Measurements from ENCODE around the gene NR6A1. TPM values are rescaled to one million over a fixed set of nuclear protein-coding genes. Genes with fewer than 3 reads are reported as not detected.

NR6A1 gene
- total RNA-seq, 5 donors from 2014 or later (not counting 1 experiment from before 2014, with no cell fraction given): 0.19 to 0.50 (median 0.40) TPM; not detected in 1

DNA sequence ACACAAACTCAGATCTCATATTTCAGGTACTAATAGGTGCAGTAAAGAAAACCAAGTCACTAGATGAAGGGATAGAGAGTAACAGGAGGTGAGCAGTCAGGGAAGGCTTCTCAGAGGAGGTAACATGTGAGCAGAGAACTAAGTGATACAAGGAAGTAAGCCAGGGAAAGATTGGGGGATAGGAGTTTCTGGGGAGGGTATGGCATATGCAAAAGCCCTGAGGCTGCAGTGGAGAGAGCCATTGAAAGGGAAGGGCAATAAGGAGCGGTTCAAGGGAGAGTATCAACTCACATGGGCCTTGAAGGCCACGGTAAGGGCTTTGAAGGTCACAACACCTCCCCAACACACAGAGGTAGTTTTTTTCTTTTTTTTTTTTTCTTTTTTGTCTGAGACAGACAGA lies 12.7 kb upstream of the NR6A1 start:
- POLR2A ChIA-PET: no interaction called here
- Histone ChIP-seq H3K4me1 (ENCODE audit: control insufficient read depth in 1 of 2, extremely low read depth in 1 of 2, insufficient read depth in 2 of 2, low read length in 2 of 2) (no peaks in the 10 kb centered on the region), H3K9me3 (no peaks in the 10 kb centered on the region), H3K27me3 (replicated peaks in 1 of 2; ENCODE audit: control insufficient read depth in 2 of 2, extremely low read depth in 1 of 2, insufficient read depth in 2 of 2, low read length in 1 of 2) (peaks cover 0 to 9% of the 10 kb centered on the region in 2 experiments), H3K4me3 (ENCODE audit: control insufficient read depth in 1 of 2, extremely low read depth in 1 of 2, low read length in 1 of 2) (no peak overlapping the region), H3K36me3 (ENCODE audit: control insufficient read depth in 2 of 2, extremely low read depth in 1 of 2, insufficient read depth in 1 of 2, low read length in 1 of 2) (no peaks in the 10 kb centered on the region), H3K27ac (ENCODE audit: low read length) (no peak overlapping the region)
- H3K4me1 Mint-ChIP-seq: no peaks in the 10 kb centered on the region
- no peaks in the 10 kb centered on the region for H3K9me3 Mint-ChIP-seq
- H3K4me3 Mint-ChIP-seq: no peak overlapping the region
- WGBS (ENCODE audit: insufficient coverage): no CpG with 5 or more reads among the region's 2 CpGs
- no peak overlapping the region for H3K27ac Mint-ChIP-seq
- no peak for ATAC-seq (replicated peaks in 1 of 4)
- no peaks in the 10 kb centered on the region for H3K36me3 Mint-ChIP-seq
- DNase-seq: peak in 1 of 35 experiments; percentile 4
- CTCF ChIA-PET: no interaction called here
- H3K27me3 Mint-ChIP-seq: peaks cover 5 to 8% of the 10 kb centered on the region in 2 donors

DNA sequence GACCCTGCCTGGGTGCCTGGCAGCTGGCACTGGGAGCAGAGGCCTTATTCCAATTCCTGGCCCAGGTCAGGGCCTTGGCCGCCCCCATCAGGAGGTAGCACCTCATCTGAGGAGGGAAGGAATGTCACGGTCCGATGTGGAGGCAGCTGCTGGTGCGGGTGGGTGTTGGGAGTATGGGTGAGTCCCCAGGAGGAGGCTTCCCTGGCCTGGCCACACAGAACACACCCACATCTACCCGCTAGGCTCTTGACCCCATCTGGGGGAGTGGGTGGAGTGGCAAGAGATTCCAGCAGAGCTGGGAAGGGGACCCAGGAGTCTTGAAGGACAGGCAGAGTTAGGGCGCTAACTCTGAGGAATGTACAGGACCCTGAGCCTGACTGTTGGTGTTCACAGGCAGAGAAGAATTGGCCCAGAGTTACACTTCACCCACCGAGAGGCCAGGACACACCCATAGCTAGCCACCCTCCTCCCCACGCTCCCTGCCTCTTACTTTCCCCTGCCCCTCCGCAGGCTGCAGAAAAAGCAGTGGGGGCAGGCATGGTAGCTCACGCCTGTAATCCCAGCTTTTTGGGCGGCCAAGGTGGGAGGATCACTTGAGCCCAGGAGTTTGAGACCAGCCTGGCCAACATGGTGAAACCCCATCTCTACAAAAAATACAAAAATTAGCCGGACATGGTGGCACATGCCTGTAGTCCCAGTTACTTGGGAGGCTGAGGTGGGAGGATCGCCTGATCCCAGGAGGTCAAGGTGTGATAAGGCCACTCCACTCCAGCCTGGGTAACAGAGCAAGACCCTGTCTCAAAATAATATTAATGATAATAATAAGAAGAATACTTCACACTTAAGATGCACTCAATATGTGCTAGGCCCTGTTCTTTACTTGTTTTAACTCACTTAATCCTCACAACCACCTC lies 11.8 kb upstream of the NR6A1 start:
- DNase-seq (no peak), ATAC-seq (replicated peaks in 1 of 4) (no peak)
- Histone ChIP-seq H3K27ac (ENCODE audit: low read length) (no peak overlapping the region), H3K4me1 (ENCODE audit: control insufficient read depth in 1 of 2, extremely low read depth in 1 of 2, insufficient read depth in 2 of 2, low read length in 2 of 2) (no peaks in the 10 kb centered on the region), H3K9me3 (no peaks in the 10 kb centered on the region), H3K27me3 (replicated peaks in 1 of 2; ENCODE audit: control insufficient read depth in 2 of 2, extremely low read depth in 1 of 2, insufficient read depth in 2 of 2, low read length in 1 of 2) (peaks cover 0 to 10% of the 10 kb centered on the region in 2 experiments), H3K36me3 (ENCODE audit: control insufficient read depth in 2 of 2, extremely low read depth in 1 of 2, insufficient read depth in 1 of 2, low read length in 1 of 2) (no peaks in the 10 kb centered on the region), H3K4me3 (ENCODE audit: control insufficient read depth in 1 of 2, extremely low read depth in 1 of 2, low read length in 1 of 2) (no peak overlapping the region)
- Mint-ChIP-seq H3K36me3 (no peaks in the 10 kb centered on the region), H3K4me3 (no peak overlapping the region), H3K9me3 (no peaks in the 10 kb centered on the region), H3K27ac (no peak overlapping the region), H3K4me1 (no peaks in the 10 kb centered on the region), H3K27me3 (peaks cover 8 to 10% of the 10 kb centered on the region in 2 donors)
- ChIA-PET POLR2A (no interaction called here), CTCF (interaction anchor here in 1 of 2 donors (1.1 kb wide), 1 partner anchor 55 kb away, joined by 3 read pairs; no protein-coding TSS in a partner anchor)
- WGBS (ENCODE audit: insufficient coverage): 87% methylated on average over 3 of the region's 13 CpGs

- Mint-ChIP-seq H3K36me3 (no peaks in the 10 kb centered on the region), H3K27me3 (peaks cover 8 to 12% of the 10 kb centered on the region in 2 donors), H3K4me1 (peaks cover 0 to 2% (median 0%) of the 10 kb centered on the region in 3 donors), H3K27ac (no peak overlapping the region), H3K9me3 (no peaks in the 10 kb centered on the region), H3K4me3 (no peak overlapping the region)
- H3K36me3 ChIP-seq (ENCODE audit: control insufficient read depth in 2 of 2, extremely low read depth in 1 of 2, insufficient read depth in 1 of 2, low read length in 1 of 2): no peaks in the 10 kb centered on the region
- no peak overlapping the region for H3K27ac ChIP-seq (ENCODE audit: low read length)
- CTCF ChIA-PET: interaction anchor here in 1 of 2 donors (1.1 kb wide), 1 partner anchor 56 kb away, joined by 3 read pairs; no protein-coding TSS in a partner anchor
- 96% methylated on average over 3 of the region's 3 CpGs for WGBS (ENCODE audit: insufficient coverage)
- no peak for ATAC-seq (replicated peaks in 1 of 4)
- H3K4me1 ChIP-seq (ENCODE audit: control insufficient read depth in 1 of 2, extremely low read depth in 1 of 2, insufficient read depth in 2 of 2, low read length in 2 of 2): peaks cover 0 to 4% of the 10 kb centered on the region in 2 experiments
- no peaks in the 10 kb centered on the region for H3K9me3 ChIP-seq
- no peak overlapping the region for H3K4me3 ChIP-seq (ENCODE audit: control insufficient read depth in 1 of 2, extremely low read depth in 1 of 2, low read length in 1 of 2)
- POLR2A ChIA-PET: no interaction called here
- H3K27me3 ChIP-seq (replicated peaks in 1 of 2; ENCODE audit: control insufficient read depth in 2 of 2, extremely low read depth in 1 of 2, insufficient read depth in 2 of 2, low read length in 1 of 2): peaks cover 0 to 16% of the 10 kb centered on the region in 2 experiments
- DNase-seq: no peak
These were observed 11.0 kb upstream of the NR6A1 start for GRCh38 chr9:124781967-124782660.

DNA sequence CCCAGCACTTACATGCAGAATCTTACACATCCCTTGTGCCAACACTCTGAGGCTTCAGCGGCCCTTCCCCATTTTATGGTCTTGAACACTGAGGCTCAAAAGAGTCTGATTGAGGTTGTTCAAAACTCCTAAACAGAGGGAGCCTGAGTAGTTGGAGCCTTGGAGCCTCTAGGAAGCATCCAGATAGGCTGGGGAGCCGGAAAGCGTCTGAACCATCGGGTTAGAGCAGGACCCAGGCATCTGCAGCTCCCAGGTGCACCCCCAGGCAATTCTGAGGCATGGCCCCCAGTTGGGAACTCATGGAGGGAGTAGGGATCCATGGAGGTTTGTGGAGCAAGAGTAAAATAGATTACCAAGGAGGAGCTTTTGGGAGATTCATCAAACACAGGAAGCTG lies 9.6 kb upstream of the NR6A1 start:
- peaks cover 8 to 12% (median 10%) of the 10 kb centered on the region in 3 donors for H3K4me1 Mint-ChIP-seq

GRCh38 chr9:124780060-124780756 lies 9.1 kb upstream of the NR6A1 start:
- ATAC-seq (replicated peaks in 1 of 4) (no peak), DNase-seq (peak in 1 of 35 experiments; percentile 3)
- peaks cover 2 to 28% of the 10 kb centered on the region in 2 experiments for H3K27me3 ChIP-seq (replicated peaks in 1 of 2; ENCODE audit: control insufficient read depth in 2 of 2, extremely low read depth in 1 of 2, insufficient read depth in 2 of 2, low read length in 1 of 2)
- peaks cover 8 to 13% (median 12%) of the 10 kb centered on the region in 3 donors for H3K4me1 Mint-ChIP-seq
- no peak overlapping the region for H3K27ac ChIP-seq (ENCODE audit: low read length)
- H3K4me3 Mint-ChIP-seq: no peak overlapping the region
- H3K4me3 ChIP-seq (ENCODE audit: control insufficient read depth in 1 of 2, extremely low read depth in 1 of 2, low read length in 1 of 2): no peak overlapping the region
- no peaks in the 10 kb centered on the region for H3K9me3 Mint-ChIP-seq
- no peaks in the 10 kb centered on the region for H3K9me3 ChIP-seq
- H3K36me3 ChIP-seq (ENCODE audit: control insufficient read depth in 2 of 2, extremely low read depth in 1 of 2, insufficient read depth in 1 of 2, low read length in 1 of 2): no peaks in the 10 kb centered on the region
- H3K36me3 Mint-ChIP-seq: no peaks in the 10 kb centered on the region
- ChIA-PET CTCF (interaction anchor here in 1 of 2 donors (0.6 to 0.8 kb wide), 2 partner anchors 9 to 581 kb away, joined by 3 read pairs; no protein-coding TSS in a partner anchor), POLR2A (interaction anchor here in 1 of 2 donors (0.6 kb wide), 2 partner anchors 84 to 222 kb away, joined by 3 to 4 read pairs; no protein-coding TSS in a partner anchor)
- H3K4me1 ChIP-seq (ENCODE audit: control insufficient read depth in 1 of 2, extremely low read depth in 1 of 2, insufficient read depth in 2 of 2, low read length in 2 of 2): peaks cover 0 to 10% of the 10 kb centered on the region in 2 experiments
- 41% methylated on average over 2 of the region's 14 CpGs for WGBS (ENCODE audit: insufficient coverage)
- H3K27me3 Mint-ChIP-seq: peaks cover 15 to 26% of the 10 kb centered on the region in 2 donors
- no peak overlapping the region for H3K27ac Mint-ChIP-seq

More for the DNA sequence above, 9.6 kb upstream of the NR6A1 start:
- WGBS (ENCODE audit: insufficient coverage): 92% methylated on average over 4 of the region's 4 CpGs
- H3K27me3 ChIP-seq (replicated peaks in 1 of 2; ENCODE audit: control insufficient read depth in 2 of 2, extremely low read depth in 1 of 2, insufficient read depth in 2 of 2, low read length in 1 of 2): peaks cover 2 to 22% of the 10 kb centered on the region in 2 experiments
- Mint-ChIP-seq H3K27me3 (peaks cover 12 to 21% of the 10 kb centered on the region in 2 donors), H3K4me3 (no peak overlapping the region), H3K9me3 (no peaks in the 10 kb centered on the region), H3K27ac (no peak overlapping the region), H3K36me3 (no peaks in the 10 kb centered on the region)
- POLR2A ChIA-PET: no interaction called here
- no peaks in the 10 kb centered on the region for H3K9me3 ChIP-seq
- no peak for ATAC-seq (replicated peaks in 1 of 4)
- no peak overlapping the region for H3K27ac ChIP-seq (ENCODE audit: low read length)
- H3K36me3 ChIP-seq (ENCODE audit: control insufficient read depth in 2 of 2, extremely low read depth in 1 of 2, insufficient read depth in 1 of 2, low read length in 1 of 2): no peaks in the 10 kb centered on the region
- no peak overlapping the region for H3K4me3 ChIP-seq (ENCODE audit: control insufficient read depth in 1 of 2, extremely low read depth in 1 of 2, low read length in 1 of 2)
- no peak for DNase-seq
- CTCF ChIA-PET: no interaction called here
- H3K4me1 ChIP-seq (ENCODE audit: control insufficient read depth in 1 of 2, extremely low read depth in 1 of 2, insufficient read depth in 2 of 2, low read length in 2 of 2): peaks cover 0 to 10% of the 10 kb centered on the region in 2 experiments
